ENCODE data around the gene CCL3. TPM values are rescaled to one million over a fixed set of nuclear protein-coding genes. Genes with fewer than 3 reads are reported as not detected.
A peak's percentile ranks its signal among the peaks of the same experiment; 100 is the strongest.
"Not testable (repeated sequence)": the region's sequence is repeated elsewhere in the genome, so short reads cannot be mapped to it uniquely, and the experiment has no call there.

CCL3 gene
- total and polyA plus RNA-seq, 7 experiments from 2014 or later, result 1.6 to 72.5 (median 44.0) TPM; not detected in 2

DNA sequence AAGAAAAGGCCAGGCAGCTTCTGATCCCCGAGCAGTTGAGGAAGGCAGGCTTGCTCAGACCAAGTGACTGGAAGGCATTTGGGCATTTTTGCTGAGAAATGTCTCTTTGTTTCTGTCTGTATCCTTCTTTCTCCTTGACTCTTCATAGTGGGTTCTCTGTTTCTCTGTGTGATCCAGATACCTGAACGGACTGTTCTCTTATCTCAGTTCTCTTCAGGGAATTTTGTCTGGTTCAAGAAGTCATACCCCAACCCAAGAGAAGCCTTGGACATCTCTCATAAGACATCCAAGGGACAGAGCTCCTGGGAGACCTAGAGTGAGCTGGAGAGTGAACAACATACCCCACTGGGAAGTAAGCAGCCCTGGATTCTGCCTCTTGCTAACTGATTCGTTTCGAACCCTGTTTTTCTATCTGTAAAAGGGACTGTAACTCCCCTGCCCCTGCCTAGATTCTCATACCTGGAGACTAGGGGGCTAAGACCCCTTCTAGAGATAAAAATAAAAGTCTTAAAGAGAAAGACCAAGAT lies 541 bp downstream of the CCL3 start:
- no peak overlapping the region for H3K4me3 ChIP-seq (ENCODE audit: low read length)
- Mint-ChIP-seq H3K36me3 (no peaks in the 10 kb centered on the region), H3K4me1 (peaks cover 0 to 36% (median 0%) of the 10 kb centered on the region in 7 donors), H3K9me3 (peaks cover 0 to 3% (median 0%) of the 10 kb centered on the region in 11 donors), H3K4me3 (peak overlapping the region in 2 of 10 donors; percentile 8 to 43), H3K27ac (peak overlapping the region in 2 of 9 donors; percentile 60 to 69), H3K27me3 (peaks cover 13 to 41% (median 29%) of the 10 kb centered on the region in 5 donors)
- no peaks in the 10 kb centered on the region for H3K36me3 ChIP-seq (ENCODE audit: control insufficient read depth in 2 of 3, insufficient read depth in 3 of 3, low read length in 3 of 3)
- peaks cover 0 to 41% of the 10 kb centered on the region in 2 donors for H3K4me1 ChIP-seq (ENCODE audit: control insufficient read depth in 2 of 2, insufficient read depth in 2 of 2, low read length in 2 of 2)
- H3K27me3 ChIP-seq (ENCODE audit: control insufficient read depth in 2 of 2, insufficient read depth in 2 of 2, low read length in 2 of 2), result no peaks in the 10 kb centered on the region
- no peak for DNase-seq
- H3K27ac ChIP-seq (ENCODE audit: low read depth, low read length), result no peak overlapping the region
- ChIA-PET CTCF (no interaction called here), POLR2A (no interaction called here)
- ATAC-seq, result no peak
- intact Hi-C loops (cut with micrococcal nuclease), result no loop called here
- H3K9me3 ChIP-seq (ENCODE audit: control insufficient read depth in 2 of 3, low read length in 3 of 3), result no peaks in the 10 kb centered on the region

DNA sequence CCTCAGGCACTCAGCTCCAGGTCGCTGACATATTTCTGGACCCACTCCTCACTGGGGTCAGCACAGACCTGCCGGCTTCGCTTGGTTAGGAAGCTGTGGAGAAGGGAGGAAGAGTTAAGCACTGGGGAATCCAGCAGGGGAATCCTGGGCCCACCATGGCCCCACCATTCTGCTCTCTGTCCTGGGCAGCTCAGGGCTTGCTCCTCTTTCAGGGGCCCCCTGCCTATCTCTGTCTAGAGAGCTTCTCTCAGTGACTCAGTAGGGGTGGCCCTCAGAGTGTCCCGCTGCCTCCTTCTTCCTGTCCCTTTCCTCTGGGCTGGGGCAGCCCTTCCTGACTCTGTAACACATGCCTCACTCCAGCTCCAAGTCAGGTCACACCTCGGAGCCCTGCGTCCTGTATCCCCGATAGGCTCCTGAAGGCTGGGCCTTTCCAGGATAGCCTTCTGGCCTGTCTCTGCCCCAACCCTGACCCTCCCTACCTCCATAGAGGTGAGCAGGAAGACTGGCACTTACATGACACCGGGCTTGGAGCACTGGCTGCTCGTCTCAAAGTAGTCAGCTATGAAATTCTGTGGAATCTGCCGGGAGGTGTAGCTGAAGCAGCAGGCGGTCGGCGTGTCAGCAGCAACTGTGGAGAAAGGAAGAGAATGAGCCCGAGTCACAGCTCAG lies 1.1 kb downstream of the CCL3 start:
- no peaks in the 10 kb centered on the region for H3K9me3 ChIP-seq (ENCODE audit: control insufficient read depth in 2 of 3, low read length in 3 of 3)
- peaks cover 13 to 35% (median 29%) of the 10 kb centered on the region in 5 donors for H3K27me3 Mint-ChIP-seq
- peak overlapping the region in 2 of 10 donors; percentile 8 to 38 for H3K4me3 Mint-ChIP-seq
- H3K4me1 Mint-ChIP-seq, result peaks cover 0 to 36% (median 0%) of the 10 kb centered on the region in 7 donors
- DNase-seq (no peak), ATAC-seq (no peak)
- H3K4me3 ChIP-seq (ENCODE audit: low read length), result no peak overlapping the region
- H3K36me3 Mint-ChIP-seq, result no peaks in the 10 kb centered on the region
- H3K9me3 Mint-ChIP-seq, result no peaks in the 10 kb centered on the region
- H3K27me3 ChIP-seq (ENCODE audit: control insufficient read depth in 2 of 2, insufficient read depth in 2 of 2, low read length in 2 of 2), result no peaks in the 10 kb centered on the region
- no peaks in the 10 kb centered on the region for H3K36me3 ChIP-seq (ENCODE audit: control insufficient read depth in 2 of 3, insufficient read depth in 3 of 3, low read length in 3 of 3)
- H3K27ac Mint-ChIP-seq, result peak overlapping the region in 1 of 9 donors; percentile 20
- ChIA-PET POLR2A (no interaction called here), CTCF (no interaction called here)
- H3K4me1 ChIP-seq (ENCODE audit: control insufficient read depth in 2 of 2, insufficient read depth in 2 of 2, low read length in 2 of 2), result peaks cover 0 to 47% of the 10 kb centered on the region in 2 donors
- H3K27ac ChIP-seq (ENCODE audit: low read depth, low read length), result no peak overlapping the region
- intact Hi-C loops (cut with micrococcal nuclease), result no loop called here

DNA sequence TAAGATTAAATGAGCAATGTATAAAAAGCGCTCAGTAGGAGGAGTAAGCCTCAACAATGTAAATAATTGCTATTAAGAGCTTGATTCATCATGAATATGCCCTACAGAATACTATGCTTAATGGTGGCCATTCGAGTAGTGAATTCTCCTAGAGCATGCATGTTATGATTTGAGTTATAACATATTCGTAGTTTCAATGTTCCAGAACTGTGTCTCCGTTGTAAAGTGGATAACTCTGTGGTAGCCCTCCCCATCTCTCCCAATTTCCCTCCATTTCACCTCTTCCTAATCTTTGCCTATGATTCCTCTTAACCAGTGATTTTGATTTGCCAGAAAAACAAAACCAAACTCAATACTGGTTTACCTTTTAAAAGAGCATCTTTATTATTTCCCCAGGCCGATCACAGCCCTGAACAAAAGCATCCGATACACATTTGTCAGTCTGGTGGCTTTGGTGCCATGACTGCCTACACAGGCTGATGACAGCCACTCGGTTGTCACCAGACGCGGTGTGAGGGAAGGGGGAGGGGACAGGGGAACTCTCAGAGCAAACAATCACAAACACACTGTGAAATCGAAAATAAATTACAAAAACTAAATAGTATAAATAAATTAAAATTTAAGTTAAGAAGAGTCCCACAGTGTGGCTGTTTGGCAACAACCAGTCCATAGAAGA lies 1.9 kb downstream of the CCL3 start:
- intact Hi-C loops (cut with micrococcal nuclease); POLR2A ChIA-PET; H3K4me3 ChIP-seq (ENCODE audit: low read length); H3K9me3 ChIP-seq (ENCODE audit: control insufficient read depth in 2 of 3, low read length in 3 of 3); H3K27me3 ChIP-seq (ENCODE audit: control insufficient read depth in 2 of 2, insufficient read depth in 2 of 2, low read length in 2 of 2); ATAC-seq; H3K27ac Mint-ChIP-seq; DNase-seq; H3K27ac ChIP-seq (ENCODE audit: low read depth, low read length); H3K9me3 Mint-ChIP-seq; CTCF ChIA-PET; H3K36me3 Mint-ChIP-seq; H3K36me3 ChIP-seq (ENCODE audit: control insufficient read depth in 2 of 3, insufficient read depth in 3 of 3, low read length in 3 of 3): not testable (repeated sequence)
- peaks cover 0 to 39% (median 0%) of the 10 kb centered on the region in 7 donors for H3K4me1 Mint-ChIP-seq
- peaks cover 13 to 31% (median 28%) of the 10 kb centered on the region in 5 donors for H3K27me3 Mint-ChIP-seq
- peak overlapping the region in 1 of 10 donors; percentile 67 for H3K4me3 Mint-ChIP-seq
- H3K4me1 ChIP-seq (ENCODE audit: control insufficient read depth in 2 of 2, insufficient read depth in 2 of 2, low read length in 2 of 2), result peaks cover 0 to 52% of the 10 kb centered on the region in 2 donors

DNA sequence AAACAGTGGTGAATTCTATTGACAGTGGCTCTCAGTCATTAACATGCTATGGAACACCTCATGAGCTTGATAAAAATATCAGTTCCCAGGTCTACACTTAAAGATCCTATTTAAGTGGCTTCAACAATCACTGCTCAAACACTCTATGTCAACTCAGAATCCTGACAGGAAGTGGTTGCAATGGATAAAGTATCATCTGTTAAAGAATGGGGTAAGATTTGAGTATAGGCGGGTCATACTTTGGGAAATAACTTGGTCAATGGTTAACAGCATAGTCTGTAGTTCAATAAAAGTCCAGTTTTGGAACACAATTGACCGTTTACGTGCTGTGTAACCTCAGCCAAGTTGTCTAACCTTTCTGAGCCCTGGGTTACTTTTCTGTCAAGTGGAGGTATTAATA lies 2.5 kb downstream of the CCL3 start:
- H3K27ac Mint-ChIP-seq; ATAC-seq; H3K27ac ChIP-seq (ENCODE audit: low read depth, low read length); H3K9me3 ChIP-seq (ENCODE audit: control insufficient read depth in 2 of 3, low read length in 3 of 3); intact Hi-C loops (cut with micrococcal nuclease); H3K36me3 Mint-ChIP-seq; H3K36me3 ChIP-seq (ENCODE audit: control insufficient read depth in 2 of 3, insufficient read depth in 3 of 3, low read length in 3 of 3); H3K4me3 Mint-ChIP-seq; POLR2A ChIA-PET; H3K9me3 Mint-ChIP-seq; CTCF ChIA-PET; H3K27me3 ChIP-seq (ENCODE audit: control insufficient read depth in 2 of 2, insufficient read depth in 2 of 2, low read length in 2 of 2); DNase-seq; H3K4me3 ChIP-seq (ENCODE audit: low read length): not testable (repeated sequence)
- Mint-ChIP-seq H3K27me3 (peaks cover 13 to 31% (median 24%) of the 10 kb centered on the region in 5 donors), H3K4me1 (peaks cover 0 to 42% (median 0%) of the 10 kb centered on the region in 7 donors)
- peaks cover 0 to 54% of the 10 kb centered on the region in 2 donors for H3K4me1 ChIP-seq (ENCODE audit: control insufficient read depth in 2 of 2, insufficient read depth in 2 of 2, low read length in 2 of 2)

DNA sequence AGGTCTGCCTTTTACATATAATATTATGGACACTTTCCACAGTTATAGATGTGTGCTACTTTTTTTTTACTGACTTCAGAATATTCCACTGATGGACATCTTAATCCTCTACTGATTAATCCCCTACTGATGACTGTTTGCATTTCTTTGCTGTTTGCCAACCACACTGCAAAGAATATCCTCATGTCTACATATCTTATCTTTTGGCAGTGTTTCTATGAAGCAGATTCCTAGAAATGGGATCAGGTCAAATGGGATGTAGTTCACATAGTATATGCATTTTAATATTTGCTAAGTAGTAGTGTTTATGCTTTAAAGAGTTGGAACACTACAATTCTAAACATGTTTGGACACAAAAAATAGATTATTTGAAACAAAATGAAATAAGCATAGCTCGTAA lies 3.2 kb downstream of the CCL3 start:
- Histone ChIP-seq H3K4me1 (ENCODE audit: control insufficient read depth in 2 of 2, insufficient read depth in 2 of 2, low read length in 2 of 2) (peaks cover 0 to 61% of the 10 kb centered on the region in 2 donors), H3K27ac (ENCODE audit: low read depth, low read length) (no peak overlapping the region), H3K27me3 (ENCODE audit: control insufficient read depth in 2 of 2, insufficient read depth in 2 of 2, low read length in 2 of 2) (no peaks in the 10 kb centered on the region), H3K36me3 (ENCODE audit: control insufficient read depth in 2 of 3, insufficient read depth in 3 of 3, low read length in 3 of 3) (no peaks in the 10 kb centered on the region), H3K4me3 (ENCODE audit: low read length) (no peak overlapping the region), H3K9me3 (ENCODE audit: control insufficient read depth in 2 of 3, low read length in 3 of 3) (no peaks in the 10 kb centered on the region)
- intact Hi-C loops (cut with micrococcal nuclease), result no loop called here
- Mint-ChIP-seq H3K4me3 (no peak overlapping the region), H3K9me3 (no peaks in the 10 kb centered on the region), H3K27ac (no peak overlapping the region), H3K36me3 (no peaks in the 10 kb centered on the region), H3K27me3 (peaks cover 12 to 29% (median 27%) of the 10 kb centered on the region in 5 donors), H3K4me1 (peaks cover 0 to 42% (median 0%) of the 10 kb centered on the region in 7 donors)
- DNase-seq (no peak), ATAC-seq (no peak)
- POLR2A ChIA-PET, result no interaction called here
- CTCF ChIA-PET, result interaction anchor here (0.5 kb wide), 1 partner anchor 13 kb away, joined by 3 read pairs; no protein-coding TSS in a partner anchor

DNA sequence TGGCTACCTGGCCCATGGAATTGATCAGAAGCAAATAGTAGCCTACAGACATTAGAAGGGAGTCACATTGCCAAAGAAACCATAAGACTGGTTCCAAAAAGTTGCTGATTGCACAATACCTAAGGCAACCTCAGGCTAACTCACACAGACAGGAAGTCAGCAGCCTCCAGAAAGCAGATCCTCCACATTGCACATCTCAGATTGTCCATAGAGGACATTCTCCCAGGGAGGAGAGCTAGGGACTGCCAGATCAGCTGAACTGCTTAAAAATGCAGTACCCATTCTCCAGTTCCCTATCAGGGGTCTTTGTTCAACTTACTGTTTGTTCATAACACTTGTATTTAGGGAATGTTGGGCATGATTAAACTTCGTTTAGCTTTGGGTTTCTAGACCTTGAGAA lies 4.2 kb downstream of the CCL3 start:
- H3K27me3 Mint-ChIP-seq, result peaks cover 7 to 24% (median 20%) of the 10 kb centered on the region in 5 donors
- ATAC-seq (peak; percentile 21), DNase-seq (no peak)
- H3K36me3 ChIP-seq (ENCODE audit: control insufficient read depth in 2 of 3, insufficient read depth in 3 of 3, low read length in 3 of 3), result no peaks in the 10 kb centered on the region
- H3K9me3 Mint-ChIP-seq, result no peaks in the 10 kb centered on the region
- peak overlapping the region in 2 of 9 donors; percentile 18 to 21 for H3K27ac Mint-ChIP-seq
- H3K27me3 ChIP-seq (ENCODE audit: control insufficient read depth in 2 of 2, insufficient read depth in 2 of 2, low read length in 2 of 2), result no peaks in the 10 kb centered on the region
- ChIA-PET POLR2A (no interaction called here), CTCF (no interaction called here)
- peaks cover 0 to 64% of the 10 kb centered on the region in 2 donors for H3K4me1 ChIP-seq (ENCODE audit: control insufficient read depth in 2 of 2, insufficient read depth in 2 of 2, low read length in 2 of 2)
- no peak overlapping the region for H3K4me3 Mint-ChIP-seq
- no peaks in the 10 kb centered on the region for H3K36me3 Mint-ChIP-seq
- H3K4me3 ChIP-seq (ENCODE audit: low read length), result no peak overlapping the region
- H3K4me1 Mint-ChIP-seq, result peaks cover 0 to 41% (median 0%) of the 10 kb centered on the region in 7 donors
- intact Hi-C loops (cut with micrococcal nuclease), result no loop called here
- no peaks in the 10 kb centered on the region for H3K9me3 ChIP-seq (ENCODE audit: control insufficient read depth in 2 of 3, low read length in 3 of 3)
- H3K27ac ChIP-seq (ENCODE audit: low read depth, low read length), result no peak overlapping the region

All from naive thymus-derived CD4-positive, alpha-beta T cell (primary cell).